ENCODE results near the gene PHOX2B.
A peak's percentile ranks its signal among the peaks of the same experiment; 100 is the strongest.
"Not testable (repeated sequence)": the region's sequence is repeated elsewhere in the genome, so short reads cannot be mapped to it uniquely, and the experiment has no call there.

PHOX2B gene

GRCh38 chr4:41711654-41712053 lies 36.9 kb downstream of the PHOX2B start:
- not testable (repeated sequence) for H2BK120ac ChIP-seq (ENCODE audit: insufficient read depth, low read length, poor library complexity); H3K9me3 ChIP-seq (ENCODE audit: insufficient read depth, low read depth, low read length); H4K91ac ChIP-seq (ENCODE audit: low read depth, low read length); H3K27me3 ChIP-seq (ENCODE audit: insufficient read depth, low read length); H3K36me3 ChIP-seq (ENCODE audit: control insufficient read depth in 1 of 2, insufficient read depth in 2 of 2, low read length in 2 of 2); H3K23ac ChIP-seq (ENCODE audit: low read length); H3K4me2 ChIP-seq (ENCODE audit: low read length); H4K12ac ChIP-seq (ENCODE audit: low read depth, low read length); H3K18ac ChIP-seq (ENCODE audit: low read length); H3K4me1 ChIP-seq (ENCODE audit: control insufficient read depth in 1 of 2, insufficient read depth in 2 of 2, low read length in 2 of 2); H2BK12ac ChIP-seq (ENCODE audit: low read length); H3K4ac ChIP-seq (ENCODE audit: low read depth, low read length); H2AFZ ChIP-seq (ENCODE audit: insufficient read depth, low read length, poor library complexity); H3K27ac ChIP-seq (ENCODE audit: low read depth, low read length); H2BK5ac ChIP-seq (ENCODE audit: low read depth, low read length, poor library complexity); H4K8ac ChIP-seq (ENCODE audit: low read depth, low read length); H3K4me3 ChIP-seq (ENCODE audit: low read depth, low read length); H3K79me2 ChIP-seq (ENCODE audit: control insufficient read depth, insufficient read depth, low read length, poor library complexity); DNase-seq; H2AK5ac ChIP-seq (ENCODE audit: low read length); H3K9ac ChIP-seq (ENCODE audit: low read length); H3K14ac ChIP-seq (ENCODE audit: low read length); H3K79me1 ChIP-seq (ENCODE audit: low read length)
- no CpG with 5 or more reads among the region's 2 CpGs for WGBS (ENCODE audit: extremely low coverage, insufficient coverage, insufficient read length)

- Histone ChIP-seq H2BK5ac (ENCODE audit: low read depth, low read length, poor library complexity) (no peak overlapping the region), H3K79me2 (ENCODE audit: control insufficient read depth, insufficient read depth, low read length, poor library complexity) (no peaks in the 10 kb centered on the region), H3K79me1 (ENCODE audit: low read length) (no peaks in the 10 kb centered on the region), H2BK120ac (ENCODE audit: insufficient read depth, low read length, poor library complexity) (no peak overlapping the region), H3K9ac (ENCODE audit: low read length) (no peak overlapping the region), H3K27ac (ENCODE audit: low read depth, low read length) (no peak overlapping the region), H3K4me2 (ENCODE audit: low read length) (no peak overlapping the region), H3K18ac (ENCODE audit: low read length) (no peak overlapping the region), H3K14ac (ENCODE audit: low read length) (no peak overlapping the region), H3K4me3 (ENCODE audit: low read depth, low read length) (no peak overlapping the region), H3K9me3 (ENCODE audit: insufficient read depth, low read depth, low read length) (no peaks in the 10 kb centered on the region), H4K8ac (ENCODE audit: low read depth, low read length) (no peak overlapping the region), H3K23ac (ENCODE audit: low read length) (no peak overlapping the region), H2AFZ (ENCODE audit: insufficient read depth, low read length, poor library complexity) (no peak overlapping the region), H3K36me3 (ENCODE audit: control insufficient read depth in 1 of 2, insufficient read depth in 2 of 2, low read length in 2 of 2) (no peaks in the 10 kb centered on the region), H4K91ac (ENCODE audit: low read depth, low read length) (no peak overlapping the region), H2AK5ac (ENCODE audit: low read length) (no peak overlapping the region), H3K4ac (ENCODE audit: low read depth, low read length) (no peak overlapping the region), H3K4me1 (ENCODE audit: control insufficient read depth in 1 of 2, insufficient read depth in 2 of 2, low read length in 2 of 2) (no peaks in the 10 kb centered on the region), H3K27me3 (ENCODE audit: insufficient read depth, low read length) (no peaks in the 10 kb centered on the region), H4K12ac (ENCODE audit: low read depth, low read length) (no peak overlapping the region), H2BK12ac (ENCODE audit: low read length) (no peak overlapping the region)
- peak in 1 of 2 donors; percentile 30 for DNase-seq
- WGBS (ENCODE audit: extremely low coverage, insufficient coverage, insufficient read length): no CpG with 5 or more reads among the region's 5 CpGs
These were observed 38.6 kb downstream of the PHOX2B start for GRCh38 chr4:41709844-41710481.

GRCh38 chr4:41703785-41704184 lies 44.7 kb downstream of the PHOX2B start:
- H2AFZ ChIP-seq (ENCODE audit: insufficient read depth, low read length, poor library complexity): no peak overlapping the region
- H3K27ac ChIP-seq (ENCODE audit: low read depth, low read length): no peak overlapping the region
- no peak overlapping the region for H2AK5ac ChIP-seq (ENCODE audit: low read length)
- H4K8ac ChIP-seq (ENCODE audit: low read depth, low read length): no peak overlapping the region
- no peaks in the 10 kb centered on the region for H3K79me2 ChIP-seq (ENCODE audit: control insufficient read depth, insufficient read depth, low read length, poor library complexity)
- WGBS (ENCODE audit: extremely low coverage, insufficient coverage, insufficient read length): no CpG with 5 or more reads among the region's 3 CpGs
- no peak overlapping the region for H3K4ac ChIP-seq (ENCODE audit: low read depth, low read length)
- no peaks in the 10 kb centered on the region for H3K4me1 ChIP-seq (ENCODE audit: control insufficient read depth in 1 of 2, insufficient read depth in 2 of 2, low read length in 2 of 2)
- H2BK120ac ChIP-seq (ENCODE audit: insufficient read depth, low read length, poor library complexity): no peak overlapping the region
- no peak overlapping the region for H2BK12ac ChIP-seq (ENCODE audit: low read length)
- H4K12ac ChIP-seq (ENCODE audit: low read depth, low read length): no peak overlapping the region
- no peaks in the 10 kb centered on the region for H3K27me3 ChIP-seq (ENCODE audit: insufficient read depth, low read length)
- H3K18ac ChIP-seq (ENCODE audit: low read length): no peak overlapping the region
- H4K91ac ChIP-seq (ENCODE audit: low read depth, low read length): no peak overlapping the region
- no peaks in the 10 kb centered on the region for H3K36me3 ChIP-seq (ENCODE audit: control insufficient read depth in 1 of 2, insufficient read depth in 2 of 2, low read length in 2 of 2)
- no peaks in the 10 kb centered on the region for H3K9me3 ChIP-seq (ENCODE audit: insufficient read depth, low read depth, low read length)
- no peak overlapping the region for H3K9ac ChIP-seq (ENCODE audit: low read length)
- peak in 1 of 2 donors; percentile 21 for DNase-seq
- no peak overlapping the region for H3K4me3 ChIP-seq (ENCODE audit: low read depth, low read length)
- no peaks in the 10 kb centered on the region for H3K79me1 ChIP-seq (ENCODE audit: low read length)
- H2BK5ac ChIP-seq (ENCODE audit: low read depth, low read length, poor library complexity): no peak overlapping the region
- no peak overlapping the region for H3K14ac ChIP-seq (ENCODE audit: low read length)
- H3K23ac ChIP-seq (ENCODE audit: low read length): no peak overlapping the region
- no peak overlapping the region for H3K4me2 ChIP-seq (ENCODE audit: low read length)

- Histone ChIP-seq H3K79me2 (ENCODE audit: control insufficient read depth, insufficient read depth, low read length, poor library complexity) (no peaks in the 10 kb centered on the region), H3K4me1 (ENCODE audit: control insufficient read depth in 1 of 2, insufficient read depth in 2 of 2, low read length in 2 of 2) (no peaks in the 10 kb centered on the region), H3K27ac (ENCODE audit: low read depth, low read length) (no peak overlapping the region), H2AK5ac (ENCODE audit: low read length) (no peak overlapping the region), H4K8ac (ENCODE audit: low read depth, low read length) (no peak overlapping the region), H3K4me2 (ENCODE audit: low read length) (no peak overlapping the region), H3K4me3 (ENCODE audit: low read depth, low read length) (no peak overlapping the region), H2BK12ac (ENCODE audit: low read length) (no peak overlapping the region), H2BK5ac (ENCODE audit: low read depth, low read length, poor library complexity) (no peak overlapping the region), H3K79me1 (ENCODE audit: low read length) (no peaks in the 10 kb centered on the region), H3K4ac (ENCODE audit: low read depth, low read length) (no peak overlapping the region), H2BK120ac (ENCODE audit: insufficient read depth, low read length, poor library complexity) (no peak overlapping the region), H3K18ac (ENCODE audit: low read length) (no peak overlapping the region), H4K91ac (ENCODE audit: low read depth, low read length) (no peak overlapping the region), H2AFZ (ENCODE audit: insufficient read depth, low read length, poor library complexity) (no peak overlapping the region), H3K14ac (ENCODE audit: low read length) (no peak overlapping the region), H3K23ac (ENCODE audit: low read length) (no peak overlapping the region), H4K12ac (ENCODE audit: low read depth, low read length) (no peak overlapping the region), H3K36me3 (ENCODE audit: control insufficient read depth in 1 of 2, insufficient read depth in 2 of 2, low read length in 2 of 2) (no peaks in the 10 kb centered on the region), H3K27me3 (ENCODE audit: insufficient read depth, low read length) (no peaks in the 10 kb centered on the region), H3K9me3 (ENCODE audit: insufficient read depth, low read depth, low read length) (no peaks in the 10 kb centered on the region), H3K9ac (ENCODE audit: low read length) (no peak overlapping the region)
- no peak for DNase-seq
- no CpG with 5 or more reads among the region's 4 CpGs for WGBS (ENCODE audit: extremely low coverage, insufficient coverage, insufficient read length)
These were observed 45.8 kb downstream of the PHOX2B start for GRCh38 chr4:41702770-41703169.

All from trophoblast cell (in vitro differentiated cells and primary cell).